ENCODE results near the gene SYNE2.

GRCh38 chr14:64249363-64249762, 396.6 kb downstream of the SYNE2 start:
- TF ChIP-seq CTCF (IDR thresholded peaks at IDR 0.05) (no peak), EZH2phosphoT487 (IDR thresholded peaks at IDR 0.05) (no peak)

Data from neural progenitor cell (in vitro differentiated cells).